B cell (primary cell): ENCODE results near the gene MCF2L.

ENCODE experiments used
- EZH2 ChIP-seq: IDR thresholded peaks from 2 replicates; pipeline ENCODE4 v1.6.1; 2012; ENCODE audit warnings: borderline replicate concordance, low read depth, mild to moderate bottlenecking, moderate library complexity, low read length; ENCODE audit not compliant: insufficient read depth, poor library complexity, severe bottlenecking
- TF ChIP-seq, protein P1 (sequence below): fragments of 200-600 bp; IDR thresholded peaks from one replicate; pipeline ENCODE4 v1.8.0; 2022; ENCODE audit warnings: antibody characterized with exemption, mild to moderate bottlenecking

DNA sequence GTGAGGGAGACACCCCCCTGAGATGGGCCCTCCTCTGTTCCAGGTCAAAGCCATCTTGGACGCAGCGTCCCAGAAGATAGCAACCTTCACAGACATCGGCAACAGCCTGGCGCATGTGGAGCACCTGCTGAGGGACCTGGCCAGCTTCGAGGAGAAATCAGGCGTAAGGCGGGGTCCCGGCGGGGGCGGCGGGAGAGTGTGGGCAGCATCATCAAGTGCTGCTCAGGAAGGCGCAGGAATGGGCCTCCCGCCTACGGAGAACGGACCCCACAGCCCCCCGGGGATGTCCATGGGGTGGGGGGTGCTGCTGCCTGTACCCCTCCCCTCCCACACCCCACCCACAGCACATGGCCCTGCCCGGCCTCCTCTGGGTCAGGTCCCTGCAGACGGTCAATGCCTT is 105.4 kb downstream of the MCF2L start:
- TF ChIP-seq, protein P1, sequence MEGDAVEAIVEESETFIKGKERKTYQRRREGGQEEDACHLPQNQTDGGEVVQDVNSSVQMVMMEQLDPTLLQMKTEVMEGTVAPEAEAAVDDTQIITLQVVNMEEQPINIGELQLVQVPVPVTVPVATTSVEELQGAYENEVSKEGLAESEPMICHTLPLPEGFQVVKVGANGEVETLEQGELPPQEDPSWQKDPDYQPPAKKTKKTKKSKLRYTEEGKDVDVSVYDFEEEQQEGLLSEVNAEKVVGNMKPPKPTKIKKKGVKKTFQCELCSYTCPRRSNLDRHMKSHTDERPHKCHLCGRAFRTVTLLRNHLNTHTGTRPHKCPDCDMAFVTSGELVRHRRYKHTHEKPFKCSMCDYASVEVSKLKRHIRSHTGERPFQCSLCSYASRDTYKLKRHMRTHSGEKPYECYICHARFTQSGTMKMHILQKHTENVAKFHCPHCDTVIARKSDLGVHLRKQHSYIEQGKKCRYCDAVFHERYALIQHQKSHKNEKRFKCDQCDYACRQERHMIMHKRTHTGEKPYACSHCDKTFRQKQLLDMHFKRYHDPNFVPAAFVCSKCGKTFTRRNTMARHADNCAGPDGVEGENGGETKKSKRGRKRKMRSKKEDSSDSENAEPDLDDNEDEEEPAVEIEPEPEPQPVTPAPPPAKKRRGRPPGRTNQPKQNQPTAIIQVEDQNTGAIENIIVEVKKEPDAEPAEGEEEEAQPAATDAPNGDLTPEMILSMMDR, result no peak
- TF ChIP-seq EZH2, result no peak
